Trophoblast cell (in vitro differentiated cells and primary cell): ENCODE data around the gene PTF1A.

Experiments used
- DNase-seq, 2 donors: peaks; one replicate each; pipeline ENCODE4 v3.0.0-alpha.2; 2016
- H2AFZ ChIP-seq: 2 replicates; pipeline ENCODE4 v1.6.1; 2013; ENCODE audit warnings: low read length, moderate library complexity, mild to moderate bottlenecking; ENCODE audit not compliant: insufficient read depth, poor library complexity
- H2AK5ac ChIP-seq: 2 replicates; pipeline ENCODE4 v1.6.1; 2013; ENCODE audit warnings: mild to moderate bottlenecking, low read length
- H2BK120ac ChIP-seq: 2 replicates; pipeline ENCODE4 v1.6.1; 2013; ENCODE audit warnings: low read length, mild to moderate bottlenecking, moderate library complexity; ENCODE audit not compliant: insufficient read depth, poor library complexity
- H2BK12ac ChIP-seq: 2 replicates; pipeline ENCODE4 v1.6.1; 2013; ENCODE audit warnings: mild to moderate bottlenecking, low read length, moderate library complexity
- H2BK5ac ChIP-seq: 2 replicates; pipeline ENCODE4 v1.6.1; 2013; ENCODE audit warnings: low read length, low read depth, moderate library complexity, mild to moderate bottlenecking; ENCODE audit not compliant: poor library complexity
- H3K14ac ChIP-seq: 2 replicates; pipeline ENCODE4 v1.6.1; 2013; ENCODE audit warnings: mild to moderate bottlenecking, low read length
- H3K18ac ChIP-seq: 2 replicates; pipeline ENCODE4 v1.6.1; 2013; ENCODE audit warnings: mild to moderate bottlenecking, low read length
- H3K23ac ChIP-seq: 2 replicates; pipeline ENCODE4 v1.6.1; 2013; ENCODE audit warnings: low read length
- H3K27ac ChIP-seq: 2 replicates; pipeline ENCODE4 v1.5.1; 2013; ENCODE audit warnings: low read depth, mild to moderate bottlenecking, inconsistent platforms, low read length, moderate library complexity
- H3K27me3 ChIP-seq: 2 replicates; pipeline ENCODE4 v1.6.1; 2013; ENCODE audit warnings: inconsistent platforms, mild to moderate bottlenecking, low read length, moderate library complexity; ENCODE audit not compliant: insufficient read depth
- H3K36me3 ChIP-seq, 2 experiments: 1 replicate in 1 of 2; 2 replicates in 1 of 2; pipeline ENCODE4 v1.6.1; 2013; ENCODE audit warnings: low read length in 2 of 2, mild to moderate bottlenecking in 2 of 2, moderate library complexity in 1 of 2; ENCODE audit not compliant: insufficient read depth in 2 of 2, control insufficient read depth in 1 of 2
- H3K4ac ChIP-seq: 2 replicates; pipeline ENCODE4 v1.6.1; 2013; ENCODE audit warnings: low read depth, mild to moderate bottlenecking, low read length, moderate library complexity
- H3K4me1 ChIP-seq, 2 experiments: 1 replicate in 1 of 2; 2 replicates in 1 of 2; pipeline ENCODE4 v1.6.1; 2013; ENCODE audit warnings: low read length in 2 of 2, mild to moderate bottlenecking in 2 of 2, moderate library complexity in 1 of 2; ENCODE audit not compliant: insufficient read depth in 2 of 2, control insufficient read depth in 1 of 2
- H3K4me2 ChIP-seq: 2 replicates; pipeline ENCODE4 v1.6.1; 2013; ENCODE audit warnings: inconsistent platforms, mild to moderate bottlenecking, low read length, moderate library complexity
- H3K4me3 ChIP-seq: 2 replicates; pipeline ENCODE4 v1.5.1; 2013; ENCODE audit warnings: mild to moderate bottlenecking, low read depth, low read length, inconsistent platforms
- H3K79me1 ChIP-seq: one replicate; pipeline ENCODE4 v1.6.1; 2013; ENCODE audit warnings: low read length
- H3K79me2 ChIP-seq: 2 replicates; pipeline ENCODE4 v1.6.1; 2013; ENCODE audit warnings: low read length, mild to moderate bottlenecking; ENCODE audit not compliant: control insufficient read depth, insufficient read depth, poor library complexity
- H3K9ac ChIP-seq: 2 replicates; pipeline ENCODE4 v1.6.1; 2013; ENCODE audit warnings: mild to moderate bottlenecking, low read length
- H3K9me3 ChIP-seq: 2 replicates; pipeline ENCODE4 v1.6.1; 2013; ENCODE audit warnings: low read depth, mild to moderate bottlenecking, control low read depth, inconsistent platforms, low read length; ENCODE audit not compliant: insufficient read depth
- H4K12ac ChIP-seq: 2 replicates; pipeline ENCODE4 v1.6.1; 2013; ENCODE audit warnings: low read depth, mild to moderate bottlenecking, low read length, moderate library complexity
- H4K8ac ChIP-seq: 2 replicates; pipeline ENCODE4 v1.6.1; 2013; ENCODE audit warnings: low read depth, mild to moderate bottlenecking, low read length, moderate library complexity
- H4K91ac ChIP-seq: one replicate; pipeline ENCODE4 v1.6.1; 2013; ENCODE audit warnings: low read depth, mild to moderate bottlenecking, low read length, moderate library complexity
- WGBS: extraction: QIAGEN DNeasy Blood & Tissue Kit; methylation state at CpG from one replicate; pipeline ENCODE4 v1.1.7; 2013; ENCODE audit warnings: missing lambda C conversion rate; ENCODE audit not compliant: insufficient read length, insufficient coverage; ENCODE audit errors: extremely low coverage; 5-methylcytosine and 5-hydroxymethylcytosine counted together

PTF1A gene

DNA sequence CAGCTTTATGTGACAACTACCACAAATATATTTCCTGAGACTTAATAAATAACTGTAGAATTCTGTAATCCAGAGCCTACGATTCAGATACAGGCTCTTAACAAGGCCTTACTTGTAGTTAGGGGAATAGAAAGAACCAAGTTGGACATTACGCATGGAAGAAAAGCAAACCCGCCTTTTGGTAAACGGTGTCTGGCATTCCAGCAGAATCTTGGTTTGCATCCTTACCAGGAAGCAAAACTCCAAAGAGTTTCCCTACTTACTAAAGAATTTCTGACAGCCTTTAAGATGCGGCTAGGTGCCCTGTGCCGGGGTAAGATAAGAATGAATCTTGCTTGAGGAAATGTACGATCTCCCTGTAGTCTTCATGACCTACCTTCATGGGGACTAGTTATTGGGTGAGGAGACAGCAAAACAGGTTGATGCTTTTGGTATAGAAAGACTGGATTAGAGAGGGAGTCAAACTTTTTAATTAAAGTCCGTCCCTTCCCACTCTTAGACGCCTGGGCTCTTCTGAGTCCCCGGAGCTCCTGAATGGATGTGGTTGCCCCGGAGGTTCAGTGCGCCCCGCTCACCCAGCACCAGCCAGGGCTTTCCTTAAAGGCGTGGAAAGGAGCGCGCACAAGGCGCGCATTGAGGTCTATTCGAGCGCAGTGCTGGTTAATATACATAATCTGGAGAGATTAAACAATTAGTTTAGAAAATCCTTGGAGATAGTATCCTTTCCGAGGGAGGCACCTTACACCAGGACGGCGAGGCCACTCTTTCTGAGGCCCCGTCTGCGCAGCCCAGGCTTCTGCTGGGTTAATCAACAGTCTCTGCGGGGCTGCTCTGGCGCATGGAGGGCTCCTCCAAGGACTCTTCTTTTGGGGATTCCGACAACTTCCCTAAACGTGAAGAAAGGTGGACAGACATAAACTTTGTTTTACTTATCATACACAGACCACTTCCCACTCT is 11.5 kb downstream of the PTF1A start:
- no peak overlapping the region for H3K4me3 ChIP-seq
- no peak overlapping the region for H3K18ac ChIP-seq
- H3K36me3 ChIP-seq: no peaks in the 10 kb centered on the region
- H4K12ac ChIP-seq: no peak overlapping the region
- no peak overlapping the region for H2BK12ac ChIP-seq
- no peak overlapping the region for H3K4ac ChIP-seq
- DNase-seq: no peak
- H3K9me3 ChIP-seq: no peaks in the 10 kb centered on the region
- no peak overlapping the region for H3K27ac ChIP-seq
- H2BK5ac ChIP-seq: no peak overlapping the region
- peaks cover 0 to 2% of the 10 kb centered on the region in 2 experiments for H3K4me1 ChIP-seq
- no peak overlapping the region for H3K9ac ChIP-seq
- no peak overlapping the region for H3K23ac ChIP-seq
- peaks cover 59% of the 10 kb centered on the region for H3K27me3 ChIP-seq
- H2AK5ac ChIP-seq: no peak overlapping the region
- no peak overlapping the region for H3K4me2 ChIP-seq
- no peak overlapping the region for H3K14ac ChIP-seq
- H4K91ac ChIP-seq: no peak overlapping the region
- no CpG with 5 or more reads among the region's 29 CpGs for WGBS
- no peaks in the 10 kb centered on the region for H3K79me2 ChIP-seq
- no peak overlapping the region for H2BK120ac ChIP-seq
- H3K79me1 ChIP-seq: no peaks in the 10 kb centered on the region
- H2AFZ ChIP-seq: no peak overlapping the region
- no peak overlapping the region for H4K8ac ChIP-seq

DNA sequence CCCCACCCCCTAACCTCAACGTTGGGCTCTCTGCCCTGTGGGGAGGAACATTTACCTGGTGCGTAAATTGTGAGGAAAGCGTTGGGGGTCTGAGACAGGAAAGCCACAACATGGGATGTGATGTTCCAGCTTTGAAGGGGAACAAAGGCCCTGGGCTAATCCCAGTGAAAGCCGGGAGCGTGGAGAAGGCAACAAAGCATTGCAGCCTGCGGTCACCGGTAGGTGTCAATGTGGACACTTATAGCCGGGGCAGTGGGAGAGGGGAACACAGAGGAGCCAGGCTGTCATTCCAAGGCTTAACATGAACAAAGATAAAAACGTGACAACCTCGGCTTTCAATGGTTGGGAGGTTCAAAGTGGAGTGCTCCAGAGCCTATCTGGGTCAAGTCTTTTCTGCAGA is 12.7 kb downstream of the PTF1A start:
- Histone ChIP-seq H3K27ac (no peak overlapping the region), H3K4me3 (no peak overlapping the region), H2BK5ac (no peak overlapping the region), H3K9me3 (no peaks in the 10 kb centered on the region), H4K91ac (no peak overlapping the region), H2BK120ac (no peak overlapping the region), H2AK5ac (no peak overlapping the region), H4K8ac (no peak overlapping the region), H4K12ac (no peak overlapping the region), H3K27me3 (peaks cover 51% of the 10 kb centered on the region), H3K18ac (no peak overlapping the region), H2AFZ (no peak overlapping the region), H2BK12ac (no peak overlapping the region), H3K4me2 (no peak overlapping the region), H3K14ac (no peak overlapping the region), H3K36me3 (no peaks in the 10 kb centered on the region), H3K23ac (no peak overlapping the region), H3K9ac (no peak overlapping the region), H3K4ac (no peak overlapping the region), H3K79me1 (no peaks in the 10 kb centered on the region), H3K4me1 (no peaks in the 10 kb centered on the region), H3K79me2 (no peaks in the 10 kb centered on the region)
- no peak for DNase-seq
- WGBS: no CpG with 5 or more reads among the region's 10 CpGs

DNA sequence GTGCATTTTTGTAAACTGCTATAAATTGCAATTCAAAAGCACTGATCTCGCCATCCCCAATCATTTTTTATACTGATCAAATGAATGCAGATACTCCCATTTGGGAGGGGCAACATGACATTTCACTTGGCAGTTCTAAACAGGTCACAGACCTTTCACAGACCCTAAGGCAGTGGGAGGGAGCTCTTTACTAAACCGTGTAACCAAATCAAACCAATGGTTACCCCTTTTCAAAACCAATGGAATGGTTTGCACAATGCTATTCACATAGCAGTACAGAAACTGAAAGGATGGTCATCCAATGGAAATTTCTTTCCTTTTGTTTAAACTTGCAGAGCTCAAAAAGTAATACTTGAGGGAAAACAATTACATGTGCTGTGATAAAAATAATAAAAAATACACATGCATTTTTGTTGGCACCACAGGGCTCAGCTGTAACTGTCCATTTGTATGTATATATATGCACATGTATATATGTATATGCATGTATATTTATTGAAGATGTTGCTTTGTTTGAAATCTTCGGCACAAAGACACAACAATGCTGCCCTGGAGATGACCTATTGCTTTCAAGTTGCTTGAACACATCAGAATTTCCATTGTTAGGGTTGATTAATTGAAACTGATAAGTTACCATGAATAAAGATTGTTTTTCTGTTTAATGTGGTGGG is 14.0 kb downstream of the PTF1A start:
- Histone ChIP-seq H2BK120ac (no peak overlapping the region), H3K79me2 (no peaks in the 10 kb centered on the region), H3K36me3 (no peaks in the 10 kb centered on the region), H3K4ac (no peak overlapping the region), H2BK5ac (no peak overlapping the region), H4K91ac (no peak overlapping the region), H3K9ac (no peak overlapping the region), H2BK12ac (no peak overlapping the region), H3K18ac (no peak overlapping the region), H2AFZ (no peak overlapping the region), H4K8ac (no peak overlapping the region), H3K4me1 (no peaks in the 10 kb centered on the region), H3K9me3 (peaks cover 2% of the 10 kb centered on the region), H3K4me3 (no peak overlapping the region), H3K27me3 (peaks cover 38% of the 10 kb centered on the region), H3K27ac (no peak overlapping the region), H2AK5ac (no peak overlapping the region), H3K14ac (no peak overlapping the region), H3K79me1 (no peaks in the 10 kb centered on the region), H3K23ac (no peak overlapping the region), H4K12ac (no peak overlapping the region), H3K4me2 (no peak overlapping the region)
- no peak for DNase-seq
- no CpG with 5 or more reads among the region's 3 CpGs for WGBS

DNA sequence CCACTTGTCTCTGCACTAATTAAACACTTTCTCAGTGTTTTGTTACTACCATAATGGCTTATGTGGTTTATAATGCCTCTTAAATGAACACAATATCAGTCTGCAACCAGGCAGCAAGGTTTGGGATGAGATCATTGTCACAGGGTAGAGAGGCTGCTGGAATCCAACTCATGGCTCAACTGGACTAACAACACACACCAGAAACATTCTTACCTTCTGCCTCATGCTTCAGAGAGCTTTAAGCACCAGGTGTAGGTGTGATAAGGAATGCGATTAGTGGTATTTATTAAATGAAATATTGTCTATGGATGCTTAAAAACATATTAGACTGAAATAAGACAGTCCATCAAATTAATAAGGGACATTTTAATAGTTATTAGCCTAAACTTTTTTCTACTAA is 25.4 kb downstream of the PTF1A start:
- H3K4me1 ChIP-seq: no peaks in the 10 kb centered on the region
- no peak overlapping the region for H2BK12ac ChIP-seq

More for the DNA sequence above, 25.4 kb downstream of the PTF1A start:
- Histone ChIP-seq H3K27ac (no peak overlapping the region), H2AK5ac (no peak overlapping the region), H3K18ac (no peak overlapping the region), H3K14ac (no peak overlapping the region), H3K79me2 (no peaks in the 10 kb centered on the region), H3K23ac (no peak overlapping the region), H4K91ac (no peak overlapping the region), H4K8ac (no peak overlapping the region), H3K4me3 (no peak overlapping the region), H3K9ac (no peak overlapping the region), H2BK5ac (no peak overlapping the region), H3K4me2 (no peak overlapping the region), H2AFZ (no peak overlapping the region), H3K9me3 (no peaks in the 10 kb centered on the region), H3K27me3 (no peaks in the 10 kb centered on the region), H2BK120ac (no peak overlapping the region), H4K12ac (no peak overlapping the region), H3K4ac (no peak overlapping the region), H3K79me1 (no peaks in the 10 kb centered on the region), H3K36me3 (no peaks in the 10 kb centered on the region)
- no CpG with 5 or more reads among the region's 1 CpG for WGBS
- peak; percentile 58 to 79 for DNase-seq
